ENCODE results near the gene PPP6R3. TPM values are rescaled to one million over a fixed set of nuclear protein-coding genes. Genes with fewer than 3 reads are reported as not detected.
A peak's percentile ranks its signal among the peaks of the same experiment; 100 is the strongest.

The PPP6R3 gene
- total and polyA plus RNA-seq, 8 donors = 19.5 to 236 (median 103) TPM

DNA sequence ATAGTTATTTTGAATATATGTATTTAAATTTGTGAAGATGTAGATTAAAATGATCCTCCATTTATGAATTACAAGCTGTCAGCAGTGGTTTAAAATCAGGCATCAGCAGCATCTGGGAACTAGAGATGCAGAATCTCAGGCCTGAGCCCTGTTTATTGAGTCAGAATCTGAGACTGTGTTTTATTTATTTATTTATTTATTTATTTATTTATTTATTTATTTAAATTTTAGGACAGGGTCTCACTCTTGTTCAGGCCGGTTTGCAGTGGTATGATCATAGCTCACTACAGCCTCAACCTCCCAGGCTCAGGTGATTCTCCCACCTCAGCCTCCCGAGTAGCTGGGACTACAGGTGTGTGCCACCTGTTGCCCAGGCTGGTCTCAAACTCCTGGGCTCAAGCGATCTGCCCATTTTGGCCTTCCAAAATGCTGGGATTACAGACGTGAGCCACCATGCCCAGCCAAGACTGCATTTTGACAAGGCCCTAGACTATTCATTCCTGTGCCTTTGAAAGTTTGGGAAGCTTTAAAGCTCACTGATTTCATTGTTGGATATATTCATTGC lies 70.7 kb downstream of the PPP6R3 start:
- DNase-seq = no peak
- intact Hi-C loops (cut with DNase I; ENCODE audit: low total_unique reads) = no loop called here
- Histone ChIP-seq H3K4me3 (no peak overlapping the region), H3K36me3 (peaks cover 0 to 42% (median 32%) of the 10 kb centered on the region in 4 donors), H3K9me3 (no peaks in the 10 kb centered on the region), H3K27ac (peak overlapping the region in 1 of 5 donors; percentile 3), H3K27me3 (no peaks in the 10 kb centered on the region), H3K4me1 (peaks cover 19 to 89% (median 58%) of the 10 kb centered on the region in 4 donors)
- TF ChIP-seq EP300 (IDR thresholded peaks at IDR 0.05) (no peak), POLR2A (IDR thresholded peaks at IDR 0.05) (no peak), POLR2AphosphoS5 (IDR thresholded peaks at IDR 0.05) (no peak)
- TF ChIP-seq, protein P1, sequence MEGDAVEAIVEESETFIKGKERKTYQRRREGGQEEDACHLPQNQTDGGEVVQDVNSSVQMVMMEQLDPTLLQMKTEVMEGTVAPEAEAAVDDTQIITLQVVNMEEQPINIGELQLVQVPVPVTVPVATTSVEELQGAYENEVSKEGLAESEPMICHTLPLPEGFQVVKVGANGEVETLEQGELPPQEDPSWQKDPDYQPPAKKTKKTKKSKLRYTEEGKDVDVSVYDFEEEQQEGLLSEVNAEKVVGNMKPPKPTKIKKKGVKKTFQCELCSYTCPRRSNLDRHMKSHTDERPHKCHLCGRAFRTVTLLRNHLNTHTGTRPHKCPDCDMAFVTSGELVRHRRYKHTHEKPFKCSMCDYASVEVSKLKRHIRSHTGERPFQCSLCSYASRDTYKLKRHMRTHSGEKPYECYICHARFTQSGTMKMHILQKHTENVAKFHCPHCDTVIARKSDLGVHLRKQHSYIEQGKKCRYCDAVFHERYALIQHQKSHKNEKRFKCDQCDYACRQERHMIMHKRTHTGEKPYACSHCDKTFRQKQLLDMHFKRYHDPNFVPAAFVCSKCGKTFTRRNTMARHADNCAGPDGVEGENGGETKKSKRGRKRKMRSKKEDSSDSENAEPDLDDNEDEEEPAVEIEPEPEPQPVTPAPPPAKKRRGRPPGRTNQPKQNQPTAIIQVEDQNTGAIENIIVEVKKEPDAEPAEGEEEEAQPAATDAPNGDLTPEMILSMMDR (IDR thresholded peaks at IDR 0.05) = no peak
- WGBS, 5 donors = 80 to 94% (median 92%) methylated on average over 4 of the region's 4 CpGs

- peak in 1 of 2 donors; percentile 79 for DNase-seq
- TF ChIP-seq POLR2AphosphoS5 (IDR thresholded peaks at IDR 0.05) = peak in 1 of 3 donors; percentile 50
- TF ChIP-seq, protein P1 (IDR thresholded peaks at IDR 0.05) = no peak
- no peak overlapping the region for H3K4me3 ChIP-seq
- intact Hi-C loops (cut with DNase I; ENCODE audit: low total_unique reads) = no loop called here
- H3K36me3 ChIP-seq = peaks cover 0 to 29% (median 23%) of the 10 kb centered on the region in 4 donors
- WGBS, 5 donors = 51 to 75% (median 56%) methylated on average over 5 of the region's 5 CpGs
- no peaks in the 10 kb centered on the region for H3K9me3 ChIP-seq
- H3K4me1 ChIP-seq = peaks cover 23 to 95% (median 61%) of the 10 kb centered on the region in 4 donors
- peak overlapping the region in 2 of 5 donors; percentile 4 to 11 for H3K27ac ChIP-seq
- H3K27me3 ChIP-seq = no peaks in the 10 kb centered on the region
Measured at GRCh38 chr11:68532727-68533369, 72.3 kb downstream of the PPP6R3 start.

GRCh38 chr11:68533945-68534344 lies 73.4 kb downstream of the PPP6R3 start:
- Histone ChIP-seq H3K4me1 (peaks cover 23 to 90% (median 56%) of the 10 kb centered on the region in 4 donors), H3K4me3 (no peak overlapping the region), H3K9me3 (no peaks in the 10 kb centered on the region), H3K27ac (no peak overlapping the region), H3K36me3 (peaks cover 0 to 33% (median 27%) of the 10 kb centered on the region in 4 donors), H3K27me3 (no peaks in the 10 kb centered on the region)
- TF ChIP-seq POLR2AphosphoS5 (IDR thresholded peaks at IDR 0.05) (no peak), EP300 (IDR thresholded peaks at IDR 0.05) (no peak), POLR2A (IDR thresholded peaks at IDR 0.05) (no peak)
- TF ChIP-seq, protein P1 (IDR thresholded peaks at IDR 0.05) = no peak
- 80 to 87% (median 81%) methylated on average over 7 of the region's 7 CpGs for WGBS, 5 donors
- intact Hi-C loops (cut with DNase I; ENCODE audit: low total_unique reads) = no loop called here
- no peak for DNase-seq

DNA sequence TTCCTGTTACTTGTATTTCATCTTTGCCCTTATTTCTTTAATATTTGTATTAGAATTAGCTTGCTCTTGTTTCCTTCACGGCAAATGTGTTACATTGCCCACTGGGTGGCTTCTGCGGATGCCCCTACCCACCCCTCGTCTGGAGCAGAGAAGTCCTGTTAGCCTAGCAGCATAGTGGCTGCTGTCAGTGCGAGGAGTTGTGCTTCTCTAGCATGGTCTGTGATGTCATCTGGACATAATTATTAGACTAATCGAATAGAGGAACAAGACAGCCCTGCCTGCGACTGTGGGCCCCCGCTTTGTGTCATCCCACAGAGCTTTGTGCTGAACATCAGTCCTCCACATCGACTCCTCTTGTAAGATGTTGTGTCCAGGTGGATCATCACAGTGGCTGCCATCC lies 74.5 kb downstream of the PPP6R3 start:
- H3K4me3 ChIP-seq = no peak overlapping the region
- no peaks in the 10 kb centered on the region for H3K9me3 ChIP-seq
- no peak overlapping the region for H3K27ac ChIP-seq
- TF ChIP-seq, protein P1 (IDR thresholded peaks at IDR 0.05) = no peak
- no peak for TF ChIP-seq POLR2AphosphoS5 (IDR thresholded peaks at IDR 0.05)
- TF ChIP-seq POLR2A (IDR thresholded peaks at IDR 0.05) = no peak
- no peak for TF ChIP-seq EP300 (IDR thresholded peaks at IDR 0.05)
- peaks cover 8 to 40% (median 32%) of the 10 kb centered on the region in 4 donors for H3K36me3 ChIP-seq
- WGBS, 5 donors = 88 to 95% (median 90%) methylated on average over 8 of the region's 8 CpGs
- intact Hi-C loops (cut with DNase I; ENCODE audit: low total_unique reads) = no loop called here
- H3K27me3 ChIP-seq = no peaks in the 10 kb centered on the region
- DNase-seq = no peak
- H3K4me1 ChIP-seq = peaks cover 23 to 79% (median 49%) of the 10 kb centered on the region in 4 donors

Data from stomach (tissue), 9 donors.